Urinary bladder (tissue), 4 donors: ENCODE results near the gene RAI14. TPM values are rescaled to one million over a fixed set of nuclear protein-coding genes. Genes with fewer than 3 reads are reported as not detected.
"Not testable (repeated sequence)": the region's sequence is repeated elsewhere in the genome, so short reads cannot be mapped to it uniquely, and the experiment has no call there.

Experiments used
- DNase-seq: peaks from one replicate; pipeline ENCODE4 v3.0.0-alpha.2; 2015; ENCODE audit errors: extremely low spot score
- H3K27ac ChIP-seq: one replicate; pipeline ENCODE4 v1.5.1; 2013; ENCODE audit warnings: low read depth, mild to moderate bottlenecking, moderate library complexity
- H3K36me3 ChIP-seq: one replicate; pipeline ENCODE4 v1.6.1; 2013; ENCODE audit warnings: mild to moderate bottlenecking, moderate library complexity; ENCODE audit not compliant: insufficient read depth
- H3K4me1 ChIP-seq: one replicate; pipeline ENCODE4 v1.6.1; 2013; ENCODE audit warnings: mild to moderate bottlenecking, moderate library complexity; ENCODE audit not compliant: insufficient read depth
- H3K4me3 ChIP-seq: one replicate; pipeline ENCODE4 v1.5.1; 2013; ENCODE audit warnings: low read depth, low read length
- WGBS: extraction: QIAGEN DNeasy Blood & Tissue Kit; methylation state at CpG from one replicate; pipeline ENCODE4 v1.1.7; 2013; 5-methylcytosine and 5-hydroxymethylcytosine counted together
- polyA plus RNA-seq: library from polyadenylated mRNA; stranded (reverse); fragments of 200-250 nt; gene quantifications from one replicate; pipeline ENCODE4 v1.2.3, GENCODE V29; 2013
- total RNA-seq: library from RNA; depleted of rRNA; stranded (reverse); fragments of >200 nt; gene quantifications from one replicate; pipeline ENCODE4 v1.2.3, GENCODE V29; 2014
- donor health status: healthy with polysubstance abuse.
- donor health status: healthy.

The RAI14 gene
- total and polyA plus RNA-seq, 2 donors = 25.6 to 83.9 TPM

- Histone ChIP-seq H3K4me1 (no peaks in the 10 kb centered on the region), H3K27ac (no peak overlapping the region), H3K4me3 (no peak overlapping the region), H3K36me3 (no peaks in the 10 kb centered on the region)
- DNase-seq = no peak
- WGBS = 54% methylated on average over 6 of the region's 6 CpGs
Observed at GRCh38 chr5:34691326-34691725, 35.2 kb downstream of the RAI14 start.

DNA sequence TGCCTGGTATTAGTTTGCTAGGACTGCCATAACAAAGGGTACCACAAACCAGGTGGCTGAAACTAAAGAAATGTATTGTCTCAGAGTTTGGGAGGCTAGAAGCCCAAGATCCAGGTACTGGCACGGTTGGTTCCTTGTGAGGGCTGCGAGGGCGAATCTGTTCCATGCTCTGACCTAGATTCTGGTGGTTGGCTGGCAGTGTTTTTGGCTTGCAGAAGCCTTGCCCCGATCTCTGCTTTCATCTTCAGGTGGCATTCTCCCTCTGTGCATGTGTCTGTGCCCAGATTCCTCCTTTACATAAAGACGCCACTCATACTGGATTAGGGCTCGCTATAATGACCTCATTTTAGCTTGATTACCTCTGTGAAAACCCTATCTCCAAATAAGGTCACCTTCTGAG, 36.7 kb downstream of the RAI14 start:
- no peak for DNase-seq
- Histone ChIP-seq H3K36me3 (no peaks in the 10 kb centered on the region), H3K27ac (no peak overlapping the region), H3K4me3 (no peak overlapping the region), H3K4me1 (no peaks in the 10 kb centered on the region)
- WGBS = 80% methylated on average over 6 of the region's 6 CpGs

GRCh38 chr5:34694012-34694411, 37.9 kb downstream of the RAI14 start:
- Histone ChIP-seq H3K36me3 (no peaks in the 10 kb centered on the region), H3K27ac (no peak overlapping the region), H3K4me1 (no peaks in the 10 kb centered on the region), H3K4me3 (no peak overlapping the region)
- DNase-seq = no peak
- WGBS = 72% methylated on average over 1 of the region's 1 CpG

GRCh38 chr5:34694685-34695084, 38.6 kb downstream of the RAI14 start:
- 83% methylated on average over 4 of the region's 4 CpGs for WGBS
- H3K4me1 ChIP-seq = no peaks in the 10 kb centered on the region

DNA sequence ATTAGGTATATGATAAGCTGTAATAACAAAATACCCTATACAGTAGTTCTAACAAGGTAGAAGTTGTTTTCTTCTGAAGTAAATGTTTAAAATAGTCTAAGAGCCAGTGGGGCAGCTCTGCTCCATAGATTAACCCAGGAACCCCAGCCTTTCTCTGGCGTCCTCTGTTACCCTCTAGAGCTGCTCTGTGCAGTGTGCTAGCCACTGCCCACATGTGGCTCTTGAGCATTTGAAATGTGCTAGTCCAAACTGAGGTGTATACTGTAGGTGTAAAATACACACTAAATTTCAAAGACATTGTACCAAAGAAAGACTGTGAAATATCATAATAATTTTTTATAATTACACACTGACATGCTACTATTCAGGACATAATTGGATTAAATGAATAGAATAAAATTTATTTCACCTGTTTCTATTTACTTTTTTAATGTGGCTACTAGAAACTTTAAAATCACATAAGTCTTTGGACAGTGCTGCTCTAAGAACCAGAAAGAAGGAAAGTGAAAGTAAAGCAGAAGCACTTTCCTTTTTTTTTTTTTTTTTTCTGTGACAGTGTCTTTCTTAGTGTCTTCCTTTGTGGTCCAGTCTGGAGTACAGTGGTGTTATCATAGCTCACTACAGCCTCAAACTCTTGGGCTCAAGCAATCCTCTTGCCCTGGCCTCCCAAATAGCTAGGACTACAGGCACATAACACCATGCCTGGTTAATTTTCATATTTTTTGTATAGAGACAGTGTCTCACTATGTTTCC, 39.3 kb downstream of the RAI14 start:
- Histone ChIP-seq H3K27ac (no peak overlapping the region), H3K4me1 (no peaks in the 10 kb centered on the region), H3K36me3 (no peaks in the 10 kb centered on the region), H3K4me3 (no peak overlapping the region)
- 91% methylated on average over 1 of the region's 1 CpG for WGBS
- no peak for DNase-seq

More at GRCh38 chr5:34694685-34695084, 38.6 kb downstream of the RAI14 start:
- no peak for DNase-seq
- no peak overlapping the region for H3K4me3 ChIP-seq
- H3K27ac ChIP-seq = no peak overlapping the region
- H3K36me3 ChIP-seq = no peaks in the 10 kb centered on the region

DNA sequence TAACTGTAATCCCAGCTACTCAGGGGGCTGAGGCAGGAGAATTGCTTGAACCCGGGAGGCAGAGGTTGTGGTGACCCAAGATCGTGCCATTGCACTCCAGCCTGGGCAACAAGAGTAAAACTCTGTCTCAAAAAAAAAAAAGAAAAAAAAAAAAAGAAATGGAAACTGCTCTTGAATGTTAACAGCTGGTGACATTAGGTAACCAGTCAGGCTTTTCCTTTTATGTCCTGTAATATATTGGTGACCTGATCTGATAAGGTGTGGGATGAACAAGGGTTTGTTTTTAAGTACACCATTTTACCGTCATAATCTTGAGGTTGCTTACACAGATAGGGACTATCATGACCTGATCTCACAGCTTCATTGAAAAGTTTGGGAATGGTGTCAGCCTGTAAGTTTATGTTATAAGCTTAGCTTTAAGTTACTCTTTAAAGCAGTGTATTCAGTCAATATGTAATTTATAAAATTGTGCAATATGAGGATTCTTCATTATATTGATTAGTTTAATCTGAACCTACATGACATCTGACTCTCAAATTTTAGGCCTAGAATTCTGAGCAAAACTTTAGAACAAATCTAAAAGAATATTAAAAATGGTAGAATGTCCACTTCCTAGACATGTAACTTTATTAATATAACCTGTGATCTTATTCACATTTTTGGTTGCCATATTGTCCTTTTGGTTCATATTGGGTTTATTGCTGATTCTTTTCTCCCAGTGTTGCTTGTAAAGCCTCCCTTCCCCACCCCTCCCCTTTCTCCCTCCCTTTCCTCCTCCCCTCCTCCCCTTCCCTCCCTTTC, 41.4 kb downstream of the RAI14 start:
- WGBS = 83% methylated on average over 3 of the region's 3 CpGs
- Histone ChIP-seq H3K27ac (no peak overlapping the region), H3K36me3 (no peaks in the 10 kb centered on the region), H3K4me1 (no peaks in the 10 kb centered on the region), H3K4me3 (no peak overlapping the region)
- no peak for DNase-seq

- H3K4me1 ChIP-seq = no peaks in the 10 kb centered on the region
- H3K36me3 ChIP-seq = no peaks in the 10 kb centered on the region
- no peak overlapping the region for H3K4me3 ChIP-seq
- no peak for DNase-seq
- no peak overlapping the region for H3K27ac ChIP-seq
Observed at GRCh38 chr5:34698109-34698419, 41.9 kb downstream of the RAI14 start.

GRCh38 chr5:34698754-34699153, 42.6 kb downstream of the RAI14 start:
- no peak overlapping the region for H3K4me3 ChIP-seq
- H3K36me3 ChIP-seq = no peaks in the 10 kb centered on the region
- 87% methylated on average over 6 of the region's 6 CpGs for WGBS
- H3K4me1 ChIP-seq = no peaks in the 10 kb centered on the region
- no peak for DNase-seq
- no peak overlapping the region for H3K27ac ChIP-seq

DNA sequence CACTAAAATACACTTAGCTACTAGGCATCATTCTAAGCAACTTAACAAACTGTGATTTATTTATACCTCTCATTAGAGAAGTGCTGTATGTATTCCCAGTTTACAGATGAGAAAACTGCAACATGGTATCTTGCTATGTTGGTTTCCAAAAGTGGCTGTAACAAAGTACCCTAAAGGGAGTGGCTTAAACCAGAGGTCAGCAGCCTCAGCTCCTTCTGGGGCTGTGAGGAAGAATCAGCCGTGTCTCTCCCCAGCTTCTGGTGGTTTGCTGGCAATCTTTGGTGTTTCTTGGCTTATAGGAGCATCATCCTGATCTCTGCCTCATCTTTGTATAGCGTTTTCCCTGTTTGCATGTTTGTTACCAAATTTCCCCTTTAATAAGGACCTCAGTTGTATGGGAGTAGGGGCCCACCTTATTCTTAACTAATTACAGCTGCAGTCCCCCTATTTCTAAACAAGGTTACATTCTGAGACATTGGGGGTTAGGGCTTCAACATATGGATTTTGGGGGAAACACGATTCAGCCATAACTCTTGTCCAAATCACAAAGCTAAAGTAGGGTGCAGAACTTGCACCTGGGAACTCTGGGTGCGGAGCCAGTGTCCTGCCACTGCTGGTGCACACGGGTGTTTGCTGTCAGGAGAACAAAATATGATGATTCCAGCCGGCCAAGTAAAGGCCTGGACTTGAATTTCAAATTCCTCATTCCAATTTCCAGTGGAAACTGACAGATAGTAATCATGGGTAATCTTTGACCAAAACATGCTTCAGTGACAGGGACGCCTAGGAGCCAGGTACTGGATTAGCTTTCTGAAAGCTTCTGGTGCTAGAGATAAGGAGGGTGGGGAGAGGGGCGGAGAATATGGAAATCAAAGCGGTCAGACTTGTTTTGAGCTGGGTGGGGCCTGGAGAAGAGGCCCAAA, 43.3 kb downstream of the RAI14 start:
- no peak overlapping the region for H3K4me3 ChIP-seq
- 74% methylated on average over 9 of the region's 9 CpGs for WGBS
- H3K27ac ChIP-seq = no peak overlapping the region
- no peaks in the 10 kb centered on the region for H3K36me3 ChIP-seq
- DNase-seq = no peak
- H3K4me1 ChIP-seq = no peaks in the 10 kb centered on the region

- 95% methylated on average over 2 of the region's 2 CpGs for WGBS
- Histone ChIP-seq H3K36me3 (no peaks in the 10 kb centered on the region), H3K4me1 (no peaks in the 10 kb centered on the region), H3K4me3 (no peak overlapping the region), H3K27ac (no peak overlapping the region)
- no peak for DNase-seq
Observed at GRCh38 chr5:34700078-34700452, 43.9 kb downstream of the RAI14 start.

DNA sequence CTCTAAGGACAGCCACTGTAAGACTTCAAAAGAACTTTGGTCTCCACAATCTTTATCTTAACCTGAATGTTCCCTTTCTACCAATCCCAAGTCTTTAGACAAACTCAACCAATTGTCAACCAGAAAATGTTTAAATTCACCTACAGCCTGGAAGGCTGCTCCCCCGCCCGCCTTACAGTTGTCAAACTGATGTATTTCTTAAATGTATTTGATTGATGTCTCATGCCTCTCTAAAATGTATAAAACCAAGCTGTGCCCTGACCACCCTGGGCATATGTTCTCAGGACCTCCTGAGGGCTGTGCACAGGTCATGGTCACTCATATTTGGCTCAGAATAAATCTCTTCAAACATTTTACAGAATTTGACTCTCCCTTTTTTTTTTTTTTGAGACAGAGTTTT, 45.3 kb downstream of the RAI14 start:
- DNase-seq, H3K27ac ChIP-seq, H3K4me1 ChIP-seq, H3K4me3 ChIP-seq, H3K36me3 ChIP-seq: not testable (repeated sequence)
- WGBS = 99% methylated on average over 2 of the region's 2 CpGs

DNA sequence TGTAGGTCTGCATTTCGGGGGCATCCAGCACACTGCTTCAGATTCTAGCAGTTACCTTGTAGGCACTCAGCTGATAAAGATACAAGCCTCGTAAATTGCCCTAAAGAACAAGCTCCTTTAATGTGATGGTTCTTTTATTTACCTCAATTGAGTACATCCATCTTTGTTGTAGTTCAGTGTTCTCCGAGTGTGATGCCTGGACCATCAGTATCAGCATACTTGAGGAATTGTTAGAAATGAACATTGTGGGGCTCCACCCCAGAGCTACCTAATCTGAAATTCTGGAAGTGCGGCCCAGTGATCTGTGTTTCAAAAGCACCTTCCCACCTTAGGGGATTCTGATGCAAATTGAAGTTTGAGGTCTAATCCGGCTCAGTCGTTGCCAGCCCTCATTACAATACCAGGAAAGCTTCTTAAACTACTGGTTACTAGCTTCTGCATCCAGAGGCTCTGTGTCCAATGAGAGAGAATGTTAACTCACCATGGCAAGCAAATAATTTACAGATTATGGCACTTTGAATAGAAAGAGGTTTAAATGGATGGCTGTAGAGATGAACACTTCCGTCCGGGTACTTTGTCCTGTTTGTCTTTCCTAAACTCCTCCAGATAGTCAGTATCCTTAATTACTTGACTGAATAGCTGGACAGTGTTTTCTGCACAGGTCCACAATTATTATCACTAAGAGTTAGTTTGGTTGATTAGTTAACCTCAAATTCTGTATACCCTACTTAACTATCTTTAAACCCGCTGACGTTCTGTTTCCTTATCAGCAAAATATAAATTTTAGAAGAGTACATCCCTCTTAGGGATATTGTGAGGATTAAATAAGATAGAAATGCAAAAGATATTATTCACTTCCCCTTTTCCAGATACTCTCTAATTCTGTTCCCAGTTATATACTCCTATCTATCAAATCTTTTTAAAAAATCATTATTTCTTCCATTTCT, 47.9 kb downstream of the RAI14 start:
- H3K4me3 ChIP-seq = no peak overlapping the region
- H3K27ac ChIP-seq = no peak overlapping the region
- WGBS = 62% methylated on average over 10 of the region's 10 CpGs
- no peaks in the 10 kb centered on the region for H3K4me1 ChIP-seq
- no peak for DNase-seq
- no peaks in the 10 kb centered on the region for H3K36me3 ChIP-seq

GRCh38 chr5:34706084-34706483, 50.0 kb downstream of the RAI14 start:
- Histone ChIP-seq H3K4me1 (no peaks in the 10 kb centered on the region), H3K4me3 (no peak overlapping the region), H3K36me3 (no peaks in the 10 kb centered on the region), H3K27ac (no peak overlapping the region)
- DNase-seq = no peak
- 20% methylated on average over 1 of the region's 1 CpG for WGBS
